ENCODE data around the gene ZNF208.

GRCh38 chr19:22052644-22053013 is 41.9 kb upstream of the ZNF208 start:
- TF ChIP-seq RFX5 (IDR thresholded peaks at IDR 0.05) (no peak), CTCF (IDR thresholded peaks at IDR 0.05) (no peak), POLR2A (IDR thresholded peaks at IDR 0.05; ENCODE audit: low read length) (no peak), KDM5A (IDR thresholded peaks at IDR 0.05) (no peak), USF2 (IDR thresholded peaks at IDR 0.05) (no peak), KDM1A (IDR thresholded peaks at IDR 0.05; ENCODE audit: low read depth) (no peak), EP300 (IDR thresholded peaks at IDR 0.05) (no peak), PBX3 (IDR thresholded peaks at IDR 0.05) (no peak), CBX8 (IDR thresholded peaks at IDR 0.05) (no peak), PHF8 (IDR thresholded peaks at IDR 0.05; ENCODE audit: borderline replicate concordance, low read depth) (no peak), CHD2 (IDR thresholded peaks at IDR 0.05; ENCODE audit: low read length, partially characterized antibody) (no peak), HOXA7 (CRISPR knock-in tag; IDR thresholded peaks at IDR 0.05) (no peak), ESRRA (IDR thresholded peaks at IDR 0.05; ENCODE audit: borderline replicate concordance, low read length) (no peak)

All from A549 (cell line).